GM23338 (cell line): Measurements from ENCODE around the gene TFDP1. TPM values are rescaled to one million over a fixed set of nuclear protein-coding genes. Genes with fewer than 3 reads are reported as not detected.

ENCODE experiments used
- ATAC-seq: fragments of 200-7000 bp; cut with Tn5 transposase; 3 replicates; pipeline ENCODE4 v1.9.1; 2020
- DNase-seq: peaks from one replicate; pipeline ENCODE4 v3.0.0-alpha.2; 2015; ENCODE audit warnings: low spot score
- H2AFZ ChIP-seq: fragments of 200-600 bp; sonication (generic); 2 replicates; pipeline ENCODE4 v1.8.0; 2016; ENCODE audit warnings: antibody characterized with exemption, mild to moderate bottlenecking, moderate library complexity
- H3F3A ChIP-seq: fragments of 200-600 bp; sonication (generic); replicated peaks from 2 replicates; pipeline ENCODE4 v1.8.0; 2017; ENCODE audit warnings: antibody characterized with exemption, mixed run types, low read depth
- H3K27ac ChIP-seq: fragments of 200-600 bp; sonication (generic); 2 replicates; pipeline ENCODE4 v1.6.1; 2016; ENCODE audit warnings: low read depth
- H3K27me3 ChIP-seq: fragments of 200-600 bp; sonication (generic); 2 replicates; pipeline ENCODE4 v1.8.0; 2016; ENCODE audit warnings: mild to moderate bottlenecking, mixed run types, moderate library complexity; ENCODE audit not compliant: insufficient read depth
- H3K36me3 ChIP-seq: fragments of 200-600 bp; sonication (generic); 2 replicates; pipeline ENCODE4 v1.8.0; 2016; ENCODE audit warnings: mild to moderate bottlenecking; ENCODE audit not compliant: insufficient read depth
- H3K4me1 ChIP-seq: fragments of 200-600 bp; sonication (generic); 2 replicates; pipeline ENCODE4 v1.8.0; 2016; ENCODE audit warnings: mild to moderate bottlenecking, moderate library complexity; ENCODE audit not compliant: insufficient read depth
- H3K4me2 ChIP-seq: fragments of 200-600 bp; sonication (generic); 2 replicates; pipeline ENCODE4 v1.7.1; 2017; ENCODE audit warnings: mixed run types
- H3K4me3 ChIP-seq: fragments of 200-600 bp; sonication (generic); 2 replicates; pipeline ENCODE4 v1.6.1; 2016; ENCODE audit warnings: mixed run types
- H3K79me2 ChIP-seq: fragments of 200-600 bp; sonication (generic); replicated peaks from 2 replicates; pipeline ENCODE4 v1.8.0; 2017; ENCODE audit warnings: mild to moderate bottlenecking; ENCODE audit not compliant: insufficient read depth
- H3K9me2 ChIP-seq: fragments of 200-600 bp; sonication (generic); 2 replicates; pipeline ENCODE4 v1.8.0; 2017; ENCODE audit not compliant: insufficient read depth
- H4K20me1 ChIP-seq: fragments of 200-600 bp; sonication (generic); replicated peaks from 2 replicates; pipeline ENCODE4 v1.8.0; 2017; ENCODE audit warnings: mild to moderate bottlenecking; ENCODE audit not compliant: insufficient read depth
- H3K27ac Mint-ChIP-seq: 2 replicates; pipeline ENCODE4 v1.8.0; 2020; ENCODE audit warnings: inconsistent platforms, mild to moderate bottlenecking, moderate library complexity, mixed read lengths
- H3K27me3 Mint-ChIP-seq: 3 replicates; pipeline ENCODE4 v1.8.0; 2022; ENCODE audit warnings: low read depth, mild to moderate bottlenecking, moderate library complexity, mixed read lengths, inconsistent platforms; ENCODE audit not compliant: insufficient read depth, poor library complexity
- H3K36me3 Mint-ChIP-seq: 3 replicates; pipeline ENCODE4 v1.8.0; 2021; ENCODE audit warnings: low read depth, mild to moderate bottlenecking, inconsistent platforms, moderate library complexity, mixed read lengths
- H3K4me1 Mint-ChIP-seq: 3 replicates; pipeline ENCODE4 v1.8.0; 2020; ENCODE audit warnings: mild to moderate bottlenecking, inconsistent platforms, mixed read lengths
- H3K4me3 Mint-ChIP-seq: 3 replicates; pipeline ENCODE4 v1.8.0; 2021; ENCODE audit warnings: moderate library complexity, mild to moderate bottlenecking, inconsistent platforms, mixed read lengths
- H3K9me3 Mint-ChIP-seq: 3 replicates; pipeline ENCODE4 v1.8.0; 2020; ENCODE audit warnings: moderate library complexity, mild to moderate bottlenecking, inconsistent platforms, mixed read lengths
- CREB1 ChIP-seq: fragments of 250-450 bp; sonication (Bioruptor Pico); IDR thresholded peaks from 2 replicates; pipeline ENCODE4 v1.5.0; 2020; ENCODE audit warnings: low read depth, mild to moderate bottlenecking, moderate library complexity
- CTCF ChIP-seq, 2 experiments: fragments of 200-600 bp in 1 of 2; sonication (generic) in 1 of 2; conservative IDR thresholded peaks; 2 replicates each; pipeline versions ENCODE4 v1.5.1 to v1.6.1; 2016 to 2017; ENCODE audit warnings: antibody characterized with exemption in 2 of 2, low read depth in 2 of 2, mild to moderate bottlenecking in 2 of 2, moderate library complexity in 1 of 2
- ETS1 ChIP-seq: IDR thresholded peaks from 2 replicates; pipeline ENCODE4 v1.6.1; 2016; ENCODE audit warnings: antibody characterized with exemption
- EZH2 ChIP-seq: fragments of 200-600 bp; sonication (generic); IDR thresholded peaks from one replicate; pipeline ENCODE4 v1.8.0; 2017; ENCODE audit warnings: antibody characterized with exemption, mild to moderate bottlenecking, low read depth; ENCODE audit not compliant: unreplicated experiment
- EZH2phosphoT487 ChIP-seq: fragments of 200-600 bp; sonication (generic); IDR thresholded peaks from one replicate; pipeline ENCODE4 v1.8.1; 2018; ENCODE audit warnings: antibody characterized with exemption; ENCODE audit not compliant: unreplicated experiment
- JUNB ChIP-seq: IDR thresholded peaks from one replicate; pipeline ENCODE4 v1.6.1; 2016; ENCODE audit warnings: antibody characterized with exemption; ENCODE audit not compliant: unreplicated experiment
- NANOG ChIP-seq: IDR thresholded peaks from 2 replicates; pipeline ENCODE4 v1.6.1; 2016; ENCODE audit warnings: antibody characterized with exemption, borderline replicate concordance
- POLR2AphosphoS5 ChIP-seq: IDR thresholded peaks from 2 replicates; pipeline ENCODE4 v1.6.1; 2016; ENCODE audit warnings: antibody characterized with exemption, low read depth
- REST ChIP-seq: IDR thresholded peaks from one replicate; pipeline ENCODE4 v1.6.1; 2018; ENCODE audit warnings: antibody characterized with exemption; ENCODE audit not compliant: unreplicated experiment
- ZNF114 ChIP-seq: fragments of 250-450 bp; sonication (Bioruptor Pico); IDR thresholded peaks from 2 replicates; pipeline ENCODE4 v1.5.0; 2020; ENCODE audit warnings: mild to moderate bottlenecking, moderate library complexity
- ZNF331 ChIP-seq: fragments of 250-450 bp; sonication (Bioruptor Pico); IDR thresholded peaks from 2 replicates; pipeline ENCODE4 v1.5.0; 2020; ENCODE audit warnings: low read depth, mild to moderate bottlenecking, moderate library complexity
- ZNF462 ChIP-seq: fragments of 250-450 bp; sonication (Bioruptor Pico); IDR thresholded peaks from 2 replicates; pipeline ENCODE4 v1.5.0; 2020; ENCODE audit warnings: mild to moderate bottlenecking, moderate library complexity
- polyA plus RNA-seq: library from polyadenylated mRNA; unstranded; fragments of >200 nt; fragmentation: Nextera tagmentation; extraction: Ambion mirVana; gene quantifications from 2 replicates; pipeline ENCODE4 v1.2.1, GENCODE V29; 2016
- total RNA-seq: library from RNA; depleted of rRNA; stranded (reverse); fragments of >200 nt; shearing (Covaris generic); gene quantifications from 2 replicates; pipeline ENCODE4 v1.2.3, GENCODE V29; 2014

TFDP1 gene
- total and polyA plus RNA-seq, 2 experiments from 2014 or later: 42.9 to 80.0 TPM

- DNase-seq (no peak), ATAC-seq (no peak)
- Mint-ChIP-seq H3K27me3 (peaks cover 11% of the 10 kb centered on the region), H3K4me3 (no peak overlapping the region), H3K4me1 (peaks cover 10% of the 10 kb centered on the region), H3K36me3 (no peaks in the 10 kb centered on the region; the same call in 2 of the 3 replicates), H3K27ac (no peak overlapping the region), H3K9me3 (no peaks in the 10 kb centered on the region)
- Histone ChIP-seq H3K9me2 (no peaks in the 10 kb centered on the region), H3K79me2 (no peaks in the 10 kb centered on the region), H3K4me3 (no peak overlapping the region), H3K36me3 (no peaks in the 10 kb centered on the region), H3K27ac (no peak overlapping the region), H2AFZ (no peak overlapping the region), H3K27me3 (no peaks in the 10 kb centered on the region), H3F3A (no peaks in the 10 kb centered on the region), H4K20me1 (peaks cover 3% of the 10 kb centered on the region; the same call in 1 of the 2 replicates), H3K4me1 (no peaks in the 10 kb centered on the region), H3K4me2 (no peak overlapping the region)
- TF ChIP-seq NANOG (no peak), CREB1 (CRISPR knock-in tag) (no peak), ZNF462 (CRISPR knock-in tag) (no peak), POLR2AphosphoS5 (no peak), EZH2phosphoT487 (no peak), ZNF114 (no peak), ZNF331 (CRISPR knock-in tag) (no peak), REST (no peak), JUNB (no peak), ETS1 (no peak), EZH2 (no peak), CTCF (conservative IDR thresholded peaks at IDR 0.05; ENCODE audit: low read depth in 2 of 2) (no peak)
These were observed 23.7 kb upstream of the TFDP1 start for GRCh38 chr13:113560645-113561416.
